GM10847 (cell line): ENCODE measurements around the gene CDK16.
A peak's percentile ranks its signal among the peaks of the same experiment; 100 is the strongest.

Source experiments
- POLR2A ChIP-seq: IDR thresholded peaks from 2 replicates; pipeline ENCODE4 v1.6.1; 2011; ENCODE audit not compliant: insufficient read length; ENCODE audit errors: extremely low read depth

CDK16 gene

DNA sequence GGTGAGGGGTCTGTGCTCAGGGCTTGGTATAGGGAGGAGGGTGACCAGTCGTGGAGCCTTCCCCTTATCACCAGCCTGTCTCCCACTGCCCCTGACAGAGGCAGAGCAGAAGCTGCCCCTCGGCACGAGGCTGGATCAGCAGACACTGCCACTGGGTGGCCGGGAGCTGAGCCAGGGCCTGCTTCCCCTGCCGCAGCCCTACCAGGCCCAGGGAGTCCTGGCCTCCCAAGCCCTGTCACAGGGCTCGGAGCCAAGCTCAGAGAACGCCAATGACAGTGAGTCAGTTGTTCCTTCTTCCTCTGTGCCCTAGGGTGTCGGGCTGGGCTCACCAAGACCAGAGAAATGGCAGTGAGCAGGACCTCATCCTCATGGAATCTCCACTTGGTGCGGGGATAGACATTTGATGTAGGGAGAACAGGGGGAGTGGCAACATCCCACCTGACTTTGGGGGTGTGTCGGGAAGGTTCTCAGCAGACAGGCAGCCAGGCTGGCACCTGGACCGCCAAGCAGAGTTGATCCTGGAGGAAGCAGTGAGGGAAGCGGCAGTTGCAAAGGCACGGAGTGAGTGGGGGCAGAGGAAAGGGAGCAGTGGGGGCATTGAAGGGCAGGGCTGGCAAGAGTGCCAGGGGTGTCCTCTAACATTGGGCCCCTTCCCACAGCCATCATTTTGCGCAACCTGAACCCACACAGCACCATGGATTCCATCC, 39.1 kb upstream of the CDK16 start:
- no peak for TF ChIP-seq POLR2A

DNA sequence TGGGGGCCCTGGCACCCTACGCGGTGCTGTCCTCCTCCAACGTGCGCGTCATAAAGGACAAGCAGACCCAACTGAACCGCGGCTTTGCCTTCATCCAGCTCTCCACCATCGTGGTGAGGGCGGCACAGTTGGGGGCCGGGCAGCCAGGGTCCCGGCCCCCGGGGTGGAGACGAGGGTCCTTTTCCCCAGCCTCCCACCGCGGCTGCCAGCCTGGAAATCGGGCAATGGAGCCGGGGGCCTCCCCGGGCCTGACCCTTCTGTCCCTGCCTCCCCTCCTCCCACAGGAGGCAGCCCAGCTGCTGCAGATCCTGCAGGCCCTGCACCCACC, 38.6 kb upstream of the CDK16 start:
- TF ChIP-seq POLR2A, result no peak

DNA sequence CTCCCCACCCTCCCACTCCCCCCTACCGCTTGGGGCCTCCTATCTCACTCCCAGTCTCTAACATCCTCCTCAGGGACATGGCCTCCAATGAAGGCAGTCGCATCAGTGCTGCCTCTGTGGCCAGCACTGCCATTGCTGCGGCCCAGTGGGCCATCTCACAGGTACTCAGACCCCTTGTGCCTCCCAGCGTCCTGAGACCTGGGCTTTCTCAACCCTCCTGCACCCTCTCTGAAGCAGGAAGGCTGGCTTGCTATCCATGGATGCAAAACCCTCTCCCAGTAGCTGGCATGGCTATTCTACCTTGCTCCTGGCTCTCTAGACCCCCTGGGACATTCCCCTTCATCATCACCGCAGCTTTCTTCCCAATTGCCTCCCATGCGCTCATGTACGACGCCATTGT, 38.1 kb upstream of the CDK16 start:
- no peak for TF ChIP-seq POLR2A

DNA sequence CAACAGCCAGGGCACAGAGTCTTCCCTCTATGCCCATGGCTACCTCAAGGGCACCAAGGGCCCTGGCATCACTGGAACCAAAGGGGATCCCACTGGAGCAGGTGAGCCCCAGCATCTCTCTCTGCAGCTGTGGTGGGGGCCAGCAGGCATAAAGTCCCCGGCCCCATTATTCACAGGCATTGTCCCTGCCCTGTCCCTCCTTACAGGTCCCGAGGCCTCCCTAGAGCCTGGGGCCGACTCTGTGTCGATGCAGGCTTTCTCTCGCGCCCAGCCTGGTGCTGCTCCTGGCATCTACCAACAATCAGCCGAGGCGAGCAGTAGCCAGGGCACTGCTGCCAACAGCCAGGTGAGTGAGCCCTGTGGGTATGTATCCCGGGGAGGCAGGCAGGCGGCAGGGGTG, 37.2 kb upstream of the CDK16 start:
- no peak for TF ChIP-seq POLR2A

DNA sequence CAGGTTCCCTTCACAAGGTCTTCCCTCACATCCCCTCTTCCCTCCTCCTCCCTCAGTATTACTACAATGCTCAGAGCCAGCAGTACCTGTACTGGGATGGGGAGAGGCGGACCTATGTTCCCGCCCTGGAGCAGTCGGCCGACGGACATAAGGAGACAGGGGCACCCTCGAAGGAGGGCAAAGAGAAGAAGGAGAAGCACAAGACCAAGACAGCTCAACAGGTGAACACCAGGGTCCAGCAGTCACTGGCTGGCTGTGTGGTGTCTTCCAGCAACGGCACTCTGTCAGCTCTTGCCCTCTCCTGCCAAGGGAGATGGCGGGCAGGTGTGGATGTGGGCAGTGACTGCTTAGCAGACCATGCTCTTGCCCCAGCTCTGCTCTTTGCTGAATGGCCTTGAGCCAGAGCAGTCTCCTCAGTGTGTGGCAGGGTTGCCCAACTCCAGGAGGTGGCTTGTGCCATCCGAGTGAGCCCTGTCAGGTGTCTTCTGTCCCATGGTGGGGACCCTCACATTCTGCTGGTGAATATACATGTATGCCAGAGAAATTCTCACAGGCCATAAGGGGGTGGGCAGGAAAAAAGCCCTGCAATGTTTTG, 36.3 kb upstream of the CDK16 start:
- no peak for TF ChIP-seq POLR2A

DNA sequence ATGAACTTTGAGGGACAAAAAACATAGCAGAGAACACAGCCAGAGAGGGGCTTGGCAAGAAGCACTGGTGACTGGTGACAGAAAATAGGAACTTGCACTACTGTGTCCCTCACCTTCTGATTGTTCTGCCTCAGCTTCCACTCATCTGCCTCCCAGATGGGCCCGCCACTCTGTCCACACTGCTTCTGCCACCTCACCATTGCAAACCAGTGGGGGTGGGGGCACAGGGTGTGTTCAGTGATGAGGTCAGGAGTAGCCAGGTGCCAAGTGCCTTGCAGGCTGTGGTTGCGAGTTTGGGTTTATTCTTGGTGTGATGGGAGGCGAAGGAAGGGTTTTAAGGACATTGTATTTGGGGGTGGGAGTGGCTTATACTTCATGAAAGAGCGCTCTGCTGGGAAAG, 34.0 kb upstream of the CDK16 start:
- TF ChIP-seq POLR2A, result no peak

DNA sequence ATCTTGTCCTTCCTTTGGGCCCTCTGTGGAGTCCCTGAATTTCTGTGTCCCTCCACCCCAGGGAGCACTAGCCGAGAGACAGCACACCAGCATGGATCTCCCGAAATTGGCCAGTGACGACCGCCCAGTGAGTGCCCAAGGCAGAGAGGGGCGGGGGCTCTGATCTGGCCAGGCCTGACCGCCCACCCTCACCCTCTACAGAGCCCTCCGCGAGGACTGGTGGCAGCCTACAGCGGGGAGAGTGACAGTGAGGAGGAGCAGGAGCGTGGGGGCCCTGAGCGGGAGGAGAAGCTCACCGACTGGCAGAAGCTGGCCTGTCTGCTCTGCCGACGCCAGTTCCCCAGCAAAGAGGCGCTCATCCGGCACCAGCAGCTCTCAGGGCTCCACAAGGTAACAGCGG, 33.2 kb upstream of the CDK16 start:
- no peak for TF ChIP-seq POLR2A

DNA sequence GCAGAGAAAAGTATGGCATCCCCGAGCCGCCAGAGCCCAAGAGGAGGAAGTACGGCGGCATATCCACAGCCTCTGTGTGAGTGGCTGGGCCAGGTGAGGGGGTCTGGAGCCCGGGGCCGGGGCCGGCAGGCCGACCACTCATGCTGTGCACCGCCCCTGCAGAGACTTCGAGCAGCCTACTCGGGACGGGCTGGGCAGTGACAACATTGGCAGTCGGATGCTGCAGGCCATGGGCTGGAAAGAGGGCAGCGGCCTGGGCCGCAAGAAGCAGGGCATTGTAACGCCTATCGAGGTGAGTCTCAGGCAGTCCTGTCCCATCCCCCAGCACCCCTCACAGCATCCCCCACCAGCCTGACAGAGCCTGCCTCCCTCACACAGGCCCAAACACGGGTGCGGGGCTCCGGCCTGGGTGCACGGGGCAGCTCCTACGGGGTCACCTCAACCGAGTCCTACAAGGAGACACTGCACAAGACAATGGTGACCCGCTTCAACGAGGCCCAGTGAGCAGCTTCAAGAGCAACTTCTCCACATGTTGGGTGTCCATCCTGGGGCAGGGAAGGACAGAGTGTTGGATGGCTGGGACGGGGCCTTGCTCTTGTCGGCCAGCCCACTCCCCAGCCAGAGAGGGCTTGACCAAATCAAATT, 32.3 kb upstream of the CDK16 start:
- no peak for TF ChIP-seq POLR2A

DNA sequence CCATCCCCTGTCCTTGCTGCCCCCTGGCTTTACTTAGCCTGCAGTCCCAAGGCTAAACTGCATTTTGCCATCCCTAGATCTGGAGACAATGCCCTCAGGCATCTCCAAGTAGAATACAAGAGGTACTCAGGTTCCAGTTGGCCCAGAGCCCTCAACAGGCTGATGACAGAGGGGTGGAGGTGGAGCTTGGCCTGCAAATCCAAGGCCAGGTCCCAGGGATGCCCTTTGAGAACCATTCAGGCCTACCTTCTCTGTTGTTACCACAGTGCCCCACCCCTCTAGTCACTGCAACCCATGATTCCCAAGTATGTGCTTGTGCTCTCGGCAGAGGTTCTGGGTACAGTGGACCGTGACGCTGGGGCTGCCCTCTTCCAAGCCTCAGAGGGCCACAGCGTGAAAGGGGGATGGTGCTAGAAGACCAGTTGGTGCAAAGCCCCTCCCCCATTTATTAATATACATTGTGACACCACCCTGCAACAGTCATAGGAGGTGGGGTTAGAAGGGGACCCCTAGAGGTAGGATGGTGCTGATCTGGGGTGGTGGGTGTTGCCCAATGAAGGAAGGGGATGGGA, 31.3 kb upstream of the CDK16 start:
- no peak for TF ChIP-seq POLR2A

DNA sequence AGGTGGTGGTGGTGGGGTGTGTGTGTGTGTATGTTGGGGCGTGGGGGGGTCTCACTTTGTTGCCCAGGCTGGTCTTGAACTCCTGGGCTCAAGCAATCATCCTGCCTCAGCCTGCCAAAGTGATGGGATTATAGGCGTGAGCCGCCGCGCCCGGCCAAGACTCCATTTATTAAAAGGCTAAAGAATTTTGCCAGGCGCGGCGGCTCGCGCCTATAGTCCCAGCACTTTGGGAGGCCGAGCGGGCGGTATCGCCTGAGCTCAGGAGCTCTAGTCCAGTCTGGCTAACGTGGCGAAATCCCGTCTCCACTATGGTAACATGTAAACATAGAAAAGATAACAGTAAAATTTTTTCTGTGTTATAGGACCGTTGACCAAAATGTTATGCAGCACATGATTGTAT, 28.6 kb upstream of the CDK16 start:
- TF ChIP-seq POLR2A, result no peak

DNA sequence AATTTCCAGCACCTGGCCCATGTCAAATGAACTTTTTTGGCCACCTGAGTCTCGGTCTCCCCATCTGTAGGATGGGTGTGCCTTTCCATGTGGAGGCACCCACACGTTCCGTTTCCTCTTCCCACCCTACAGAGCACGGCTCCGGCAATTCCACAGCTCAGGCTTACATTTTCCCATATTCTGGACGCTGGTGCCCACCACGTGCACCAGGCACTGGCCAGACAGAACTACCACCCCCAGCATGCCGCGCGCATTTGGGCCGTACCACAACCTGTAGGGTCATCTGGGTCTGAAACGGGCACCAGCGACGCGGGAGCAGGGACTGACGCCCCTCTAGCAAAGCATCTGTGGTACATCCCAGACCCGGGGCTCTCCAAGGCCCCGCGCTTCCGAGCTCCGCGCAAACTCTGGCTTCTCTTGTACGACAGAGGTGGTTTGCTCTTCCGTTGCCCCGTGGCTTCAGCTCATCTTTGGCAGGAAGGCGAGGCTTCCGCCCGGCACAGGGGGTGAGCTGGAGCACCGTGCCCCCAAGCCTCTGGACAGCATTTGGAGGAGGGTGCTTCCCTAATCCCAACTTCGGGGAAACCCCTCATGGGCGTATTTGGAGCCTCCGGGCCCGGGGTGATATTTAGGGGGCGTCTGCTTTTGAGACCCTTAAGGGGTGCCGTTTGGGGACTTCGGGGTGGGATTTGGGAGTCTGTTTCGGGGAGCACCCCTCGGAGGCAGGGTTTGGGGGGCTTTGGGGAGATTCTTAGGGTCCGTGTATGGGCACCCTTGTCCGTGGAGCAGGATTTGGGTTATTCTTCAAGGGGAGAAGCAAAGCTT, 27.8 kb upstream of the CDK16 start:
- peak; percentile 77 for TF ChIP-seq POLR2A

DNA sequence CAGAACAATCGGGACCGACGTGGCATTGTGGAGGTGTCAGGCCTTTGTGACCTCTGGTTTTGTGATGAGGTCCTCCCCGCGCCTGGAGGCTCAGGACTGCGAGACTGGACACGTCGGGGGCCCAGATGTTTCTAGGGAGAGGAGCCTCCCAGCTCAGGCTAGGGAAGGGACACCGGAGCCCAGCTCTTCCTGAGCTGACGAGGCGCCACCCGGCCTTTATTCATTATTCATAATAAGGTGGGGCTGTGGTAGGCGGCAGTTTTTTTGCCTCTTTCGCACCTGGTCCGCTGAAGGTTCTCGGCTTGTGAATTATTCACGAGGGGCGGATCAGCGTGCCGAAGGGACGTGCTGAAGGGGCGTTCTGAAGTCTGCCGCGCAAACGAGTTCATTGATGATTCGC, 27.1 kb upstream of the CDK16 start:
- no peak for TF ChIP-seq POLR2A

DNA sequence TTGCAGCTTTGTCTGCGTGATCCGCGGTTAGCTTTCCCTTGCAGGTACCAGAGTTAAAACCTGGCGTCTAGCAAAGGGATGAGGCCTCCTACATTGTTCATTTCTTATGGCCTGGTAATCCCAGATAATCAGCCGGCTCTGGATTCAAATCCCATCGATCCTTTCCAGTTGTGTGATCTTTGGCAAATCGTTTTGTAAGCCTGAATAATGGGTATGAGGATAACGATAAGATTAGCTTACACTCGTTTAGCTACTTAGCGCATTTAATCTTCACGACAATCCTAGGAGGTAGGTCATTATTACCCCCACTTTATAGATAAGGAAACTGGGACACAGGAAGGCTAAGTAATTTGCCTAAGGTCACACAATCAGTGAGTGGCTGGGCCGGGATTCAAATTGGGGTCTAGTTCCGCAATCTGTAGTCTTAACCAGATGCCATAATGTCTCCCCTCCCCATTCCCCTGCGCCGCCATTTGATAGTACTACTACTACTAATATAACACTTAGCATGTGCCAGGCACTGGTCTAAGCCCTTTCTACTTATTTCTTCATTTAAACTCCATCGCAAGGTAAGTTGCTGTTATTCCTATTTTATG, 26.6 kb upstream of the CDK16 start:
- TF ChIP-seq POLR2A, result no peak

DNA sequence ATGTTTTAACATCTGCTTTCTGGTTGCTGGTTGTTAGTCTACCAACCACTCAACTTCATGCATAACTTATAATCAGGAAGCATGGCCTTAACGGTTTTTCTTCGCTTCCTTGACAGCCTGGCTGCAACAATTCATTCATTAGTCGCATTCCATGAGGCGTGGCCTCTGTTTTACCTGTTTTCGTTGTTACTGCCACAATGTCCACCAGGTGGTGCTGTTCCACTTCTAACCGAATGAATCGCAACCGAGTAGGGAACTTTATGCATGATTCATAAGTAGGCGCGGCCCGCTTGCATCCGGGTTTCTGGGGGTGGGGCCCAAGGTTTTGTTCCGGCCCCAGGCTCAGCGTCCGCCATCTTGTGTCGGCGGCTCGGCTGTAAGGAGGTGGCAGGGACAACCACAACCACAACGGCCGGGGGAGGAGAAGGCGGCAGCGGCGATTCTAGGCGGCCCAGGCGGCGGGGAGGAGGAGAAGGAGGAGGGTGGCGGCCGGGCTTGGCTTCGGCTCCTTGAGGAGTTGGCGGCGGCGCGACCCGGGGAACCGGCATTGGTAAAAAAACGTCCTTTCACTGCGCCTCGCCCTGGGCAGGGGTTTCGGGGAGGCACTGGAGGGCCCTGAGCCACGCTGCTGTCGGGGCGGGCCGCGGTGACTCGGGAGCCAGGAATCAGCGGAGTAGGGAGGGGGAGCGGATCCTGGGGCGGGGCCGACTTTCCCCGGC, 24.8 kb upstream of the CDK16 start, which contains the start of gene UBA1:
Gene UBA1 (plus strand): TSS at position 355 of the 719 bp plus-strand sequence. CDS start 4,974 bp downstream, outside the sequence.
- peak; percentile 81 for TF ChIP-seq POLR2A

DNA sequence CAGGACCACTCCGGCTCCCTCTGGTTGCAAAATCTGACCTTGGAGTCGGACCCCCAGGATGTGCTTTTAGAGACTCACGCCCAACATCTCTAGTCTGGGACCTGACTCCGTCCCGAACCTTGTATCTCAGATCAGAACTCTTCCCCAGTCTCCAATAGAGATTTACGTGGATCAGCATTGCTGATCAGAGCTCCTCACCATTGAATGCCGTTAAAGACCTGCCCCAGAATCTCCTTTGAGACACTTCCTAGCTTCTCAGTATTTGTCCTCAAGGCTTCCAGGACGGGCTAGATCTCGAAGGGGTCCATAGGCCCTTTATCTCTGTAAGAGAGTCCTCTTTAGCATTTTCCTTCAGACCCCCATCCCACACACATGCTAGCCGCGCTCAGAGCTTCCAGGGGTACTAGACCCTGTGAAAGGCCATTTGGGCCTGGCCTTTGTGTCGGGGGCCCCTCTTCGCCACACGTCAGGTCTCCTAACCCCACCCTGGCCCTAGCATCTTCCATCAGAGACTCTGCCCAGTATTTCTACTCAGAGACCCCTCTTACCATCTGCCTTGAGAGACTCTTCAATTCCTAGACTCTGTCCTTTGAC, 24.2 kb upstream of the CDK16 start:
- no peak for TF ChIP-seq POLR2A

DNA sequence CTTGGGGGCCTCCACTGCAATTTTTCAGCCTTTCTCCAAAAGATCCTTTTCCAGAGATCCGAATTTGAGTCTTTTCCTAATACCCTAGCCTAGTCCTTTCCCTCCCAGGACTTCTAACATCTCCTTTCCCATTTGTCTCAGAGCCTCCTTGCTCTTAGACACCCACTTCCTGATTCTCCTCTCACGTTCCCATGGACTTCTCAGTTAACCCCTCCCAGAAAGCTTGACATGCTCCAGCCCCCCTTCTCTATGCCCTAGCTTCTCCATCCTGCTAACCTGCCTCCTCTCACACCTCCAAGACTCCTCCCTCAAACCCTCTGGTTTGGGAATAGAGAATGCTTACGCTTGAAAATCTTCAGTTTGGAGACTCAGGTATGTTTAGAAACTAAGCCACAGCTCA, 22.4 kb upstream of the CDK16 start:
- TF ChIP-seq POLR2A, result no peak
